Femur (tissue), 1 donor: Measurements from ENCODE around the gene MRPL32.
"Not testable (repeated sequence)": the region's sequence is repeated elsewhere in the genome, so short reads cannot be mapped to it uniquely, and the experiment has no call there.

Experiments used
- DNase-seq: peaks from one replicate; pipeline ENCODE4 v3.0.0-alpha.2; 2017

The MRPL32 gene

DNA sequence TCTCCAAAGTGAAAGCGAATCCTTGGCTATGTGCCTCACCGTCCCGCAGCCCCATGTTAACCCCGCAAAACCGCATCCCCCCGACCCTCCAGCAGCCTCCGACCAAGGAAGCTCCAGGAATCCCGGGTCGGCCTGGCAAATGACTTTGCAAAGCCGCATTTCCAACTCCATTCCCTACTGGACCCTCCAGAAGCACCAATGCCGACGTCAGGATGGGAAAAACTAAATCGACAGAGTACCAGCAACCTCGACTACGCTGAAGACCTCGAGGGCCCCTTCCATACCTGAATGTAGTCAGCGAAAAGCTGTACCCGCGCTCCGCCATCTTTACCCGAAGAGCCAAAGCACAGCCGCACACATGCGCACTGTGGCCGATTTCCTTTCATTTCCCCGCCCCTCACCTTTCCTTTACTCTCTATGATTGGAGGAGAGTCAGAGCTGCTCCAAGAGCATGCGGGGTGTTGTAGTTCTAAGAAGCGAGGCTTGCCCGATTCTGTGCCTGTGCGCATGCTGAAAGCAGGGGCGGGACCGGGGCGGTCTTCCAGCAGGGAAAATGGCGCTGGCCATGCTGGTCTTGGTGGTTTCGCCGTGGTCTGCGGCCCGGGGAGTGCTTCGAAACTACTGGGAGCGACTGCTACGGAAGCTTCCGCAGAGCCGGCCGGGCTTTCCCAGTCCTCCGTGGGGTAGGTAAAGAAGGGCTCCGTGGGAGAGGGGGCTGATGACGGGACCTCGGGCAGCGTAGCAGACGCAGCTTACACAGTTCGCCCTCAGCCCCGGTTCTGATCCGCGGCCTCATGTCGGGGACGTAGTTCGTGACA lies at the start of gene MRPL32, which contains the start of gene PSMA2:
Gene MRPL32 (plus strand): TSS at position 543 of the 818 bp plus-strand sequence. CDS start 11 bp downstream, at position 554.
Gene PSMA2 (minus strand): TSS at position 341 of the 818 bp plus-strand sequence. CDS start 16 bp downstream, at position 325.
- peak; percentile 98 for DNase-seq

DNA sequence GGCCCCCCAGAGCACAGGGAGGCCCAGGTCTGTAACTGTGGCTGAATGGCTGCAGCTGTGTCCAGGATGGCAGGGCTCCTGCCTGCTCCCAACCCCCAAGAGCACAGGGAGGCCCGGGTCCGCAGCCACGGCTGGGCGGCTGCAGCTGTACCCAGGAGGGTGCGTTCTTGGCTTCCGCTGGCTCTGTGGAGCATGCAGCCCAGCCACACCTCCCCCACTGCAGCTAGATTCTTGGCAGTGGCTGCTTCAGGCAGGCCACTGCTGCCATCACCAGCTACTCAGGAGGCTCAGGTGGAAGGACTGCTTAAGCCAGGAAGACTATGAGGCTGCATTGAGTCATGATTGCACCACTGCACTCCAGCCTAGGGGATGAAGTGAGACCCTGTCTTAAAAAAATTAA lies 48.2 kb upstream of the MRPL32 start:
- DNase-seq: no peak

DNA sequence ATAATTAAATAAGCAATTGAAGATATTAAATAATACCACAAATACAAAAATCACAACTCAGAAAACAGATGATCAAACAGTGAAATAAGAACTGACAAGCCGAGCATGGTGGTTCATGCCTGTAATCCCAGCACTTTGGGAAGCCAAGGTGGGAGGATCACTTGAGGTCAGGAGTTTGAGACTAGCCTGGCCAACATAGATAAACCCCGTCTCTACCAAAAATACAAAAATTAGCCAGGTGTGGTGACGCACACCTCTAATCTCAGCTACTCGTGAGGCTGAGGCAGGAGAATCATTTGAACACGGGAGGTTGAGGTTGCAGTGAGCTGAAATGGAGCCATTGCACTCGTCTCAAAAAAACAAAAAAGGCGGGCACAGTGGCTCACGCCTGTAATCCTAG lies 47.0 kb upstream of the MRPL32 start:
- not testable (repeated sequence) for DNase-seq

DNA sequence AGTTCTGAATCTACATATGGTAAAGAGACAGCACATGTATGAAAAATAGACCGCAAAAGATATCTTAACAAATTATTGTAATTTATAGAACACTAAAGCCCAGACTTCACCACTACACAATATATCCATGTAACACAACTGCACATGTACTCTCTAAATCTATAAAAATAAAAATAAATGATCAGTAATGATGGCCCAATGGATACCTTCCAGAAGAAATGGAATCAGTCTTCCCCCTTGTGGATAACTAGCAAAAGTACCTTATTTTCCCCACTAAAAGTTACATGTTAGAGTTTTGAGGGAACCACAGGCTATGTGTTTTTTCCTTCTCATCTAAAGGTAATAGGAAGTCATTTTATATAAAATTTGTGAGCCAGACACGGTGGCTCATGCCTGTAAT lies 46.0 kb upstream of the MRPL32 start:
- DNase-seq: no peak

DNA sequence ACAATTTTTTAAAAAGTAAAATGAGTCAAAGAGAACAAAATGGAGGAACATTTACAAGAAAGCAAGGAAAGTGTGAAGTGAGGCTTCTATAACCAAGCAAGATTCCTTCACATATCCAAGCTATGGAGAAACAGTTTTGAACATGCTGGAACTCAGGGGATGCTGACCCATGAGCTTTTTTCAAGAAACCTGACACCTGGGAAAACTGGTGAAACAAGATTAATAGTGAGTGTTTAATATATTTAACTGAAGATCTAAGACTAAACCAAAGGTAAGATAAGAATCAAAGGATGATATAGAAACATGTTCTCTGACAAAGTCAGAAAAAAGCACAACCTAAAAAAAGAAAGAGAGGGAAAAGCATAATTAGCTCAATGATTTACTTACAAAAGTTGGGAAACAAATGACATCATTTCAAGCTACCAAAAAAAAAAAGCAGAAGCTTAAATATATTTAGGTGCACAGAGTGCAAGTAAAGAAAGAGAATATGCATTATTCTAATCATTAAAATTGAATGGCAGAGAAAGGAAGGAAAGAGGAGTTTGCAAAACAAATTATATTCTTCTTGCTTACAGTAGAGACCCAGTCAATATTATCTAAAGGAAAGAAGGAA lies 45.2 kb upstream of the MRPL32 start:
- no peak for DNase-seq

DNA sequence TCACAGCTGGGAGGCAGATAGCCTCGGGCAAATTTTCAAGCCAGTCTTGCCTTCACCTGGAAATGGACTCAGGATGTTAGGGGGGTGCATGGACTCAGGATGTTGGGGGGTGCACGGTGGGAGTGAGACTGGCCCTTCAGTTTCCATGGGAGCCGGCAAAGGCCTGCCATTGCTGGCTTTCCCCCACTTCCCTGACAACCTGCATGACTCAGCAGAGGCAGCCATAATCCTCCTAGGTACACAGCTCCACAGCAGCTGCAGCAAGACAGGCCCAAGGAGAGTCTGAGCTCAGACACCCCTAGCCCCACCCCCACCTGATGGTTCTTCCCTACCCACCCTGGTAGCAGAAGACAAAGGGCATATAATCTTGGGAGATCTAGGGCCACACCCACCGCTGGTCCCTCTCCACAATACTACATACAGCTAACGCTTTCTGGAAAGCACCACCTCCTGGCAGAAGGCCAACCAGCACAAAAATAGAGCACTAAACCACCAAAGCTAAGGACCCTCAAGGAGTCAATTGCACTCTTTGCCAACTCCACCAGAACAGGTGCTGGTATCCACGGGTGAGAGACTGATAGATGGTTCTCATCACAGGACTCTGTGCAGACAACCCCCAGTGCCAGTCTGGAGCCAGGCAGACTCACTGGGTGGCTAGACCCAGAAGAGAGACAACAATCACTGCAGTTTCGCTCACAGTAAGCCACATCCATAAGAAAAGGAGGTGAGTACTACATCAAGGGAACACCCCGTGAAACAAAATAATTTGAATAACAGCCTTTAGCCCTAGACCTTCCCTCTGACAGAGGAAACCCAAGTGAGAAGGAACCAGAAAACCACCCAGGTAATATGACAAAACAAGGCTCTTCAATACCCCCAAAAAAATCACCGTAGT lies 38.6 kb upstream of the MRPL32 start:
- DNase-seq: no peak

DNA sequence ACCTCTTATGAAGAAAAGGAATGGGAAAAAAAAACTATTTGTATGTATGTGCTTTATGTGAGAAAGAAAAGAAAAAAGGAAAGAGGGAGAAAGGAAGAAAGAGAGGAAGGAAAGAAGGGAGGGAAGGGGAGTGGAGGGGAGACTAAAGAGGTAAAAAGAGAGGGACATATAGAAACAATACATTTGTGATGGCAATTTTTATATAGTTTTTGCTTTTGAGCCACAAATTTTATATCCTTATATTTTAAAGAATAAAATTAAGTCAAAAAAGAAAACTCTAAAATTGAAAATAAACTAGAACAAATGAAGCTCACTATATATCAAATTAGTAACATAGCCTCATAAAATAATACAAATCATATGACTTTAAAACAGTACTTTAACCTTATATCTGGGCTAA lies 31.3 kb upstream of the MRPL32 start:
- DNase-seq: no peak

DNA sequence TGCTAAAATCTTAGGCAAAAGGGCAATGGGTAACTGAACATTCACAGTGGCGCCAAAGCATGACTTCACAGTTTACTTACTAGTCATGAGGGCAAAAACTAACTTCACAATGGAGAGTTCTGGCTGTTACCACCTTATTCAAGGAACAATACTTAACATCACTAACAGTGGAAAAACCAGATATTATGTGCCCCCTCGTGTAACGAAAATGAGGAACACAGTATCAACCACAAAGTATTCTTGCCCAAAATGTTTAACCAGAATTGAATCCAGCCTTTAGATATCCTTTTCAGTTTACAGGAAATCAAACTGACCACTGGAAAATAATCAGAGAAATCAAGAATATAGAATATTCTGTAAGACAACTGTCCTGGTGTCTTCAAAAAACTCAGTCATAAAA lies 29.8 kb upstream of the MRPL32 start:
- DNase-seq: no peak

DNA sequence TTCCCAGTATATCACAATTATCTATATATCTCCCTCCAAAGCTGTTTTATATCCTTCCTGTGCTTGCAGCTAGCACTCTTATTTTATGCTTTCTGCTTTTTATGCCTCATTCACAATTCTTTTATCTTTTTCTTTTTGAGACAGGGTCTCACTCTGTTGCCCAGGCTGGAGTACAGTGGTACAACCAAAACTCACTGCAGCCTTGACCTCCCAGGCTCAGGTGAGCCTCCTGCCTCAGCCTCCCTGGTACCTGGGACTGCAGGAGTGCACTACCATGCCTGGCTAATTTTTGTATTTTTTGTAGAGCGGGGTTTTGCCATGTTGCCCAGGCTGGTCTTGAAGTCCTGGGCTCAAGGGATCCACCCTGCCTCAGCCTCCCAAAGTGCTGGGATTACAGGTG lies 26.0 kb upstream of the MRPL32 start:
- no peak for DNase-seq

DNA sequence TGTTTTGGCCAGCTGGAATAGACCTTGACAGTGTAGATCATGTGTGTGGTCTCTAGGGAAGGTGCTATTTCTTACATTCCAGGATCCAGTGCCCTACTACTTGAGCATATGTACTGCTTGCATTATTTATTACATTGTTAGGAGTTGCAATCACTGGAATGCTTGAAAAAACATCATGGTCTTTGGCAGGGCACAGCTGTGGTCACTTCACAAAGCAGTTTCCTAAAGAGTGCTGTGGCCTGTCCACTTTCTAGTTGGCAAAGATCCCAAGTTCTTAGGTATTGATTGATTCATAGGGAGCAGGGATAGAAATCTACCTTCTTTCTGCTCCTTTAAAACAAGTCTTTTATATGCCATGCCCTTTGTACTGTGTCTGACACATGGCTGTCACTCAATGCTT lies 24.9 kb upstream of the MRPL32 start:
- no peak for DNase-seq

DNA sequence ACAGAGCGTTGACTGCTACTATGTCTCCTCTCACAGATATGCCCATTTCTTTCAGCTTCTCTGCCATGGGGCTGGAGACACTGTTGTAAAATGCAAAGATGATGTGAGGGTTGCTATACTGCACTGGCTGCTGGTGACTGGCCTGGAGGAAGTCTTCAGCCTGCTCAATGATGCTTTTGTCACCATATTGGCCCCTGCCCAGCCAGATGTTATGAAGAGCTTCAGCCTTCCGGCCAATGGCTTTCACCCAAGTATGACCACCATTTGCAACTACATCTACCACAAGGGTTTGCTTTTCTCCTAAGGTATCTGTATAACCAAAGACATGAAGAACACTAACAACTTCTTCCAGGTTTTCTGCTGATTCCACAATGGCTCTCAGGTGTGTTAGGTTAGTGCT lies 21.9 kb upstream of the MRPL32 start:
- no peak for DNase-seq

DNA sequence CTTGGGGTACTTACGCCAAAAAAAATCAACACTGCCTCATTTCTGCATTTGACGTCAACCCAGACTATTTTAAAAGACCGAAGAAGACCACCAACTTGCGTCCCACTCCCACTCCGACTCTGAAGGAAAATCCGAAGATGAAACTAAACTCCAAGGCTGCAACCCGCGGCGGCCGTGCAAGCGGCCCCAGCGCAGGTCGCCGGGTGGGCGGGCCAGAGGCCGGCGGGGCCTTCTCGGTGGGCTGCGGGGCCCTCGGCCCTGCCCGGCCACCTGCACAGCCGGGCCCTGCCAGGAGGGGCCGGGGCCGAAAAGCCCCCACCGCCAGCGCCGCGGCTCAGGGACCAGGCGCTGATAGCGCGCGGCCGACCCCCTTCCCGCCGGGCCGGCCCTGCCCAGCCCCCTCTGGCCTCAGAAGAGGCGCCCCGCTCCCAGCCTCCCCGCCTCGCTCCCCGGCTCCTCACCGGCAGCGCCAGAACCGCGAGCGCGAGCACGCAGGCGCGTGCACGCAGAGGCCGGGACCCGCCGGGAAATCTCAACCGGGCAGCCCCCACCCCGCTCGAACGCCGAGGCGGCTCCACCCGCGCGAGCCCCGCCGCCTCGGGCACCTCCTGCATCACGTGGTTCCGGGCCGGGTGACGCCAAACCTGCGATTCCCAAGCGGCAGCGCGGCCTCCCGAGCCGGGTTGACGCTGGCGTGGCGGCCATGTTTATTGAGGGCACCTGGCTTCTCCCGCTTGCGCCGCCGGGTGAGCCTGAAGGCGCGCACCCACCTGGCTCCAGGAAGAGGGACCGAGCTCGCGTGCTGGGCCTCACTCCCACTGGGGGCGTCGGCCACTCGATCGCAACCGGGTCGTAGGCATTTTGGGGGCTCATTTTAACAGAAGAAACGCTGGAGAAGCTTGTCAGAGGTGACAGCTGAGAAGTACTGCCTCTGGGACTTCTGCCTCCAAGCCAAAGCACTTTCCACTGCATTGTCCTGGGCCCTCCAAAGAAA lies 20.4 kb upstream of the MRPL32 start, which contains the start of gene C7orf25:
Gene C7orf25 (minus strand): TSS at position 617 of the 994 bp plus-strand sequence. CDS start 1,170 bp downstream, outside the sequence.
- peak; percentile 97 for DNase-seq

DNA sequence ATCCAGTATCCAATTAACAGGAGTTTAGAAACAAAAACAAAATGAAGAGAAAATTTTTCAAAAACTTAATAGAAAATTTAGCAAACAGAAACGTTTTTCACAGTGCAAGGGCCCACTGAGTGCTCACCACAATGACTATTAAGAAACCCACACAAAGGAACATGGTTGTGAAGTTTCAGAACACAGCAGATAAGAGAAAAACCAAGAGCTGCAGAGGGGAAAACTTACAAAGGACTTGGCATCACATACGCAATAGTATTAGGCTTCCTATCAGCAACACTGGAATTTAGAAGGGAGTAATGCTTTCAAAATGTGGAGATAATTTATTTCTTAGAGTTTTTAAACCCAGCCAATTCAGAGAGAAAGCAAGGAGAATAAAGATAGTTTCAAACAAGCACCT lies 18.6 kb upstream of the MRPL32 start:
- DNase-seq: no peak

DNA sequence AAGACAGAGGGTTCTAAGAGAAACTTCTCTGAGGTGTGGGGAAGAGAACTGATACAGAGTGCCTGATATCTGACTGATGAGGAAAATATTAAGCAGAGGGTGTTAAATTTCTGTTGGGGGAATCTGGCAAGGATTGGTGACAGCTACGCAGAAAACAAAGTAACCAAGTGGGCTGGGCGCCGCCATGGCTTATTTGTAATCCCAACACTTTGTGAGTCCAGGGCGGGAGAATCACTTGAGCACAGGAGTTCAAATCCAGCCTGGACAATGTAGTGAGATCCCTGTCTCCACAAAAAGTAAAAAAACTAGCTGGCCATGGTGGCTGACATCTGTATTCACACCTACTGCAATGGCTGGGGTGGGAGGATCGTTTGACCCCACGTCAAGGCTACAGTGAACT lies 18.2 kb upstream of the MRPL32 start:
- DNase-seq: no peak

DNA sequence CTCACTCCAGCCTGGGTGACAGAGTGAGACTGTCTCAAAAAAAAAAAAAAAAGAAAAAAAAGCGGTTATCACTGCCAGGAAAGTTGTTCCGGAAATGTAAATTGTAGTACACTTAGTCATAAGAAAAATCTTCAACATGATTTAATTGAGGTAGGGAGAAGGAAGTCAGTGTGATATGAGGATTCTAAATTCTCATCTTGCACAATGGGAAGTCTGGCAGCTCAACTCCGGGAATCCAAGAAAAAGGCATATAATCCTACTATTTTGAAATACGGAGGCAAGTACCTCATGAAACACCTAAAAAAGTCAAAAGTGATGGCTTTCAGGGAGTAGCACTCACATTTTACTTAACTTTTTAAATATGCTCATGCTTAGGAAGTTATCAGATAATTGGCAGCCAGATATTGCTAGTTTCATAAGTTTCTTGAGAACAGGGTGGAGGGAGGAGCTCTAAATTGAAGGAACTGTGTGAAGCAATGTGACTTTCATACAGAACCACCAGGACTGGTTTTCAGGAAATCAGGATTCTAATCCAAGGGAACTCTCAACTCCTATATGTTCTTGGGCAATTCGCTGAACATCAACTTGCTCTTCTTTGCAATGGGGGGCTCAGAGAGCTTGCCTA lies 17.6 kb upstream of the MRPL32 start:
- DNase-seq: no peak

DNA sequence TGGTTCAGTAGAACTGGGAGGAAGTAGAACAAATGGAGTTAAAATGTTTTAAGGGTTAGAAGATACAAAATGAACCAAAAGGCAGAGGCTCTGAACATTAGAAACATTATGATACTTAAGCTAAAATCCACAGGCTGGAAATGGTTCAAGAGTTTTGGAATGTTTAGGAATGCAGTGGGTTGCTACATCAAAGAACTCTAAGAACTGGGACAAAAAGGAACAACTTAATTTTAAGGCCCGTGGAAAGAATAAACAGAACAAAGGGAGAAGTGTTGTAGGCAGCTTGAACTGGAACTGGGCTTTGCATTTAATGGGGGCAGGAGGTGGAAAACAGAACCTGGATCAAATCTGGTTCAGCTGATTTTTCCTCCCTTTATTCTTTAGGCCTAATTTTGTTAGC lies 16.8 kb upstream of the MRPL32 start:
- no peak for DNase-seq

DNA sequence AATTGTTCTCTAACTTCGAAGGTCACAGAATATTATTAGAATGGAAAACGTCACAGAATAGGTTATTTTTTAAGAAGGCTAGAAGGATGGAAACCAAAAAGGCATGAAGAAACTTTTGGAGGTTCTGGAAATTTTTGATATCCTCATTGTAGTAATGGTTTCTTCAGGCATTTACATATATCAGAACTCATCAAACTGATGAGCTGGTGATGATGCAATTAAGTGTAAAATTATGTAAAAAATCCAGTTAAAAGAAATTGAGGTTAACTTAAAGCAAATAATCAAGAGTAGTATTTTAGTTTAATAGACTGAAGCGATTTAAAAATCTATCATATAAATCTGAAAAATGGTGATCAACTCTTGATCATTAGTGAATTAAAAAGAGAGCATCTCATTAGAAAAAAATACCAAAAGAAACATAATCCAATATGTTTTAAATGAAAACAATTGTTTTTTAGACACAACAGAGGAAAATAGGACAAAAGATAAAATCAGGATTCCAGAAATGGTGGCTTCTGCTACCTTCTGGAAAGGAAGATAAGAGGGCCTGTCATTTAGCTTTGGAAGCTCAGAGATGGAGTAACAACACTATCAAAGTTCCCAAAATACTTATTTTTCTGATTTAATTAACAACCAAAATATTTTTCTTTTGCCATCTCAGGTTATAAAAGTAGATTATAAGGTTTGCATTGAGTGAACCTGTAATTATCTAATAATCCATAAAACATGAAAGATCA lies 10.0 kb upstream of the MRPL32 start:
- DNase-seq: no peak

DNA sequence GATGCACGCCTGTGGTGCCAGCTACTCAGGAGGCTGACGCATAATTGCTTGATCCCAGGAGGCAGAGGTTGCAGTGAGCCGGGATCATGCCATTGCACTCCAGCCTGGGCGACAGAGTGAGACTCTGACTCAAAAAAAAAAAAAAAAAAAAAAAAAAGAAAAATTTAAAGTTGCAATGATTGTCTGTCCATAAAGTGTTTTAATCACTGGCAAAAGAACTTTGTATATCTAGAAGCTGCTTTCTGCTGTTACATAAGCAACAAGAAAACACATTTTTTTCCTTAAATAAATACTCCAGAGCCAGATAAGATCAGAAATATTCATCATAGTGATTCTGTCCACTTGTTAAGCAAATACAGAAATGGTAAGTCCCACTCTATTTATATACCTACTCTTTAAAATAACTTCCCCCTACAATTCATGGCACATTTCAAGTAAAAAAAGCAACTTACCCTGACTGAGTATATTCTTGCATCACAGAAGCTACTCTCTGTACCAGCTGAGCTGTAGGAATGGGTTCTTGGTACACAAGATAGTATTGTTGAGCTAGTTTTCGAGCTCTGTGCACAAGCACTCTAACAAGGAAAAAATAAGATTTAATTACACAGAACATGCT lies 7.8 kb upstream of the MRPL32 start:
- DNase-seq: no peak

DNA sequence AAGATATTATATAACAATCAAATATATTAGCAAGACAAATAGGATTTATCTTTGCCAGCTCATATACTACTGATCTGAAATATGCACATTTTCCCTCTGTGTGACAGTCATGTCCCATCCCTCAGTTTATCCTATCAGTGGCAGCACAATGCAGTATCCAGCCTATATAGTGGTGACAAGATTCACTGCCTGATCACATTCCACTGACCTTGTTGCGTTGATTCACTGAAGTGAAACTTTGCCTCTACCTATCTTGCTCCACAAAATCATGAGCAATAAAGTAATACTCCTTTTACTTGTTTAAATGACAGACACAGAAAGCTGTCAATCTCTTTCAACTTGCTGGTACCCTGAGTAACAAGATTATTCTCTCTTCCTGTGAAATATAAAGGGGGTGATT lies 6.5 kb upstream of the MRPL32 start:
- DNase-seq: no peak

DNA sequence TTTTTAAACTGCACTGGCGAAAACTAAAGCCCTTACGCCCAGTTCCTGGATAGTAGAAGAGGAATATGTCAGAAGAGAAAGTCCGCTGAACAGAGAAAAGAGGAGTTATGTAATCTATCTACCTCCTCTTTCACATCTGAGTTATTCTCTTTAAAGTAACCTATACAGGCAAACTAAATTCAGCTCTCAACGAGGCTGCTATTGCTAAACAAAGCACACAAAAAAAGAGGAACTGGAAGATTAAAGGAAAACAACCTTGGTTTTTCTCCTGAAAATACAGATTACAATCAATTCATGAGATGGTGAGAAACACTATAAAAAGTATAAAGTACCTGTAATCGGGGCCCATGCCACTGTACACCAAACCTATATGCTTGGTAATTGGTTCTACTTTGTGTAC lies 6.0 kb upstream of the MRPL32 start:
- no peak for DNase-seq
